HG02943 (cell line): ENCODE results near the gene KRT84.

Experiments
- ATAC-seq: cut with Tn5 transposase; IDR thresholded peaks from one replicate; pipeline ENCODE4 v1.9.1; 2021; ENCODE audit warnings: mild to moderate bottlenecking, low read depth, moderate library complexity; ENCODE audit not compliant: unreplicated experiment

The KRT84 gene

DNA sequence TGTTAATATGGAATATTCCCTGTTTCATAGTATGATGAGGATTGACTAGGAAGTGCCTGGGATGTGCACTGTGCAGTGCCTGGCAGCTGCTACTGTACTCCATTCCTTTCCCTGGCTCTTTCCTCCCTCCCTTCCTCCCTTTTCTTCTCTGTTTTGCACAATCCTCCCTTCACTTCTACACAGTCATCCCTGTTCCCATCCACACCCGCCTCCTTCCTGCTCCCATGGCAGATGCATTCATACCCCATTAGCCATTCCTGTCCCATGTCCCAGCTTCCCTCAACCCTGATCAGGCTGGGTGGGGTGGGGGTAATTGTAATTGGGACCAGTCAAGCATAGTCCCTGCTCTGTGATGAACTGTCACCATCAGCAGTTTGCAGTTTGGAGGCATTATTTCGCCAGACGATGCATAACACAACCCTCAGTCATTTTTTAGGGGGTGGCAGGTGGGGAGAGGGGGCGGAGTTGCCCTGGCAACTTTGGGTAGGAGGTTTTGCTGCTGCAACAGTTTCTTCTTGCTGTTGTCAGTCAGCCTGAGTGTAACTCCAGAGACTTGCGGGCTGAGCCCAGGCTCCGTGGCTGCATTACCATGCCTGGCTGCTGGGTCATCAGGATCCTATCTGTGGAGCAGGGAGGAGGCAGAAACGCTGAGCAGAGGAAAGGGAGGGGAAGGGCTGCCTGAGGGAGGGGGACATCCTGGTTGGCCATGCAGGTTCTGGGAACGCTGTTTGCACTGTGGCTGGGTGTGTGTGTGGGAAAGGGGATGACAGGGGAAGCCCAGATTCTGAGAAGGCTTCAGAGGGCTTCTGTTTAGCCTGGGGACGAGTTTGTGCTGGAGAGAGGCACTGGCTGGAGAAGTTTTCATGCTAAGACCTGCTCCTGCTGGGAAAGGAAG is 4.1 kb upstream of the KRT84 start:
- no peak for ATAC-seq

DNA sequence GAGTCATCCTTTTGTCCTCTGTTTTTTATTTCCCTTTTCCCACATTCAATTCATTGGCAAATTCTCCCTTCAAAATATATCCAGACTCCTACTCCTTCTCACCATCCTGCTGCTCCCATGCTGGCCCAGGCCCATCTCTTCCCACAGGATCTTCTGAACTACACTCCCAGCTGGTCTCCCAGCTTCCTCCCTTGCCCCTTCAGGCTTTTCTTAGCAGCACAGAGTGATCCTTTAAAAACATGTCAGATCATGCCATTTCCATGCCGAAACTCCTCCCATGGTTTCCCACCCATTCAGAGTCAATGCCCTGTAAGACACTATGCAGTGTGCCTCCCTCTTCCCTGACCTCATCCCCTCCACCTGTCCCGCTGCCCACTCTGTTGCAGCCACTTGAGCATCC is 2.4 kb upstream of the KRT84 start:
- no peak for ATAC-seq

- no peak for ATAC-seq
These were observed 2.1 kb downstream of the KRT84 start for GRCh38 chr12:52383331-52383730.

GRCh38 chr12:52382854-52383253 is 2.6 kb downstream of the KRT84 start:
- ATAC-seq = no peak

- ATAC-seq = no peak
These were observed 4.2 kb downstream of the KRT84 start for GRCh38 chr12:52381206-52381605.

- no peak for ATAC-seq
These were observed 5.2 kb downstream of the KRT84 start for GRCh38 chr12:52380271-52380694.

DNA sequence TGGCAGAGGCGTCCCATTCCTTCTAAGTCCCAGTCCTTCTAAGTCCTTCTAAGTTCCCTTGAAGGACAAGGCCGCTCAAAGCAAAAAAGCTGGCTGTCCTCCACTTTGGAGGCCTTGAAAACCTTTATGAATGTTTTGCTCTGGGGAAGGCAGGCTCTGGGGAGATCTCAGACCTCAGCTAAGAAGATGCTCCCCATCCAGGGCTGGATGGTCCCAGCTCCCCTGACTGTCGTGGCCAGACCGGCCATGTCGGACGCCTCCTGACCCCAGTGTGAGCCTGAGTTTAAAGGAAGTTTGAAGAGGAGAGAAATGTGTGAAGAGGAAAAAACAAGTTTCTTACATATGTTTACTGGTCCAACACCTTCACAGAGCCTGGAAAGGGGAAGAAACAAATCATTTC is 5.9 kb downstream of the KRT84 start:
- no peak for ATAC-seq

GRCh38 chr12:52378091-52378490 is 7.4 kb downstream of the KRT84 start:
- ATAC-seq = no peak

DNA sequence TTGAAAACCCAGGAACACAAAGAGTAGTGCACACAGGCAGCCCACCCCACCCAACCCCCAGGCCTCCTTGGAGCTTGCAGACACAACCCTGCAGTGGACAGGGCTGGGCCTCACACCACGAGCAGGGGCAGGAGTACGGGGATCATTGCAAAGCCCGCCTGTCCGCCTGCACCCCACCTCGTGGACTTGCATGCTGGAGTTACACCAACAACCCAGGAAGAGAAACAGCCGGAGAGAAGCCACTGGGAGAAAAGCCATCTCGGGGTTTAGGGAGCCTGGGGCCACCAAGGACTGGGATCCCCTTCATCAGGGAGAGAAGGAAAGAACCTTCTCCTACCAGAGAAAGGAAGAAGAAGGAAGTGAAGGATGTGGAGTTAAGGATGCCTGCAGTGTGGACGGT is 8.2 kb downstream of the KRT84 start:
- ATAC-seq = no peak

GRCh38 chr12:52372216-52373154 is 13.0 kb downstream of the KRT84 start:
- no peak for ATAC-seq

GRCh38 chr12:52371716-52372115 is 13.7 kb downstream of the KRT84 start:
- ATAC-seq = no peak

- ATAC-seq = no peak
These were observed 14.4 kb downstream of the KRT84 start for GRCh38 chr12:52370926-52371608.

GRCh38 chr12:52369809-52370208 is 15.6 kb downstream of the KRT84 start:
- no peak for ATAC-seq

- ATAC-seq = no peak
These were observed 16.2 kb downstream of the KRT84 start for GRCh38 chr12:52369211-52369610.

GRCh38 chr12:52368508-52368907 is 16.9 kb downstream of the KRT84 start:
- ATAC-seq = no peak

DNA sequence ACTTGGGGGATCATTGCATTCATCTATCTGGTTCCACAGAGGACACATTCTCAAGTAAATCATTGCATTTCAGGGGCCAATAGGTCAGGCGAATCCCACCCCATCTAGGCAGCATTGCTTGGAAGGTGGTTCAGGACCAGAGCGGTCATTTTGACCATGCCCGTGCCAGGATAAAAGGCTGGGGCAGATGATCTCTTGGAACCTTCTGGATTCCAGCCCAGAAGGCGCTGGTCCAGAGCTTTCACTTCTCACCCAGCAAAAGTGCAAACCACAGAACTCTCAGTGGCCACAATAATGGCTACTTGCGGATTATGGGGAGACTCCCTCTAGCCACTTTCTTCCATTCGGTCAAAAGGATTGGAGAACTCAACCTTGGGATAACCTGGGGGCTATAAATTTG is 17.6 kb downstream of the KRT84 start:
- no peak for ATAC-seq

GRCh38 chr12:52366738-52367485 is 18.5 kb downstream of the KRT84 start, which contains the start of gene KRT85:
TSS of gene KRT85 (minus strand) at chr12:52367481. CDS start at chr12:52367405, 76 bp downstream.
- ATAC-seq = no peak

DNA sequence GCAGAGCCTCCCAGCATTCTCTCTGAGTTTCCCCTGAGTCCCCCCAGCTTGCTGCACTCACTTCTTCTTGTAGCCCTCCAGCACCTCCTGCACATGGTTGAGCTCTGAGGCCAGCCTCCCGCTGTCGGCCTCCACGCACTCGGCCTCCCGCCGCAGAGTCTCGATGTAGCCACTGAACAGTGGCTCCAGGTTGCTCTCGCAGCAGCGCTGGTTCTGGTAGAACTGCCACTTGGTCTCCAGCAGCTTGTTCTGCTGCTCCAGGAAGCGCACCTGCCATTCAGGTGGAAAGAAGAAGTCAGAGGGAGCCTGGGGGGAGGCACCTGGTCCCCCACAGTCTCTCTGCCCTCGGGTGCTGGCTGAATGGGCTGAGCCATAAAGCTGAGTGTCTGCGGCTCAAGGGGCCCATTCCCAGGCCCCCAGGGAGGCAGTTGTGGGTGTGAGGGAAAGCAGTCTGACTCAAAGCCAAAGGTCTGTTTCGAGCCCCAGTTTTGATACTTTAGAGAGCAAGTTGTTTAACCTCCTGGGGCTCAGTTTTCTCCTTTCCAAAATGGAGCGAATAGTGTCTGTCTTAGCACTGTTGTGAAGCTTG is 20.5 kb downstream of the KRT84 start:
- no peak for ATAC-seq

DNA sequence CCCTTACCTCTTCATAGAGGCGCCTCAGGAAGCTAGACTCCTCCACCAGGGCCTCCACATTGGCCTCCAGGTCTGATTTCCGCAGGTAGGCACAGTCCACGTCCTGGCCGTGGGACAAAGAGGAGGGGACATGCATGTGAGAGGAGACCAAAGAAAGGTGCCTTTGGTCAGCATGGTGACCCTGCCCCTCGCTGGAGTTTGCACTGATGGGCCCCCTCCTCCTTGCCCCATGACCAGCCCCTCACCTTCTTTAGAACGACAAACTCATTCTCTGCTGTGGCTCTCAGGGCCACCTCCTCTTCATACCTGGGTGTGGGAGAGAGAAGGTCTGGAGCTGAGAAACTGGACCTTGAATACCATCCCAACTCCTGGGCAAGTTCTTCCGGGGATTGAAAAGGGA is 21.4 kb downstream of the KRT84 start:
- ATAC-seq = no peak
